ENCODE measurements around the gene NEK6. TPM values are rescaled to one million over a fixed set of nuclear protein-coding genes. Genes with fewer than 3 reads are reported as not detected.

NEK6 gene
- total and polyA plus RNA-seq, 2 experiments from 2014 or later, result 14.3 to 27.0 TPM

DNA sequence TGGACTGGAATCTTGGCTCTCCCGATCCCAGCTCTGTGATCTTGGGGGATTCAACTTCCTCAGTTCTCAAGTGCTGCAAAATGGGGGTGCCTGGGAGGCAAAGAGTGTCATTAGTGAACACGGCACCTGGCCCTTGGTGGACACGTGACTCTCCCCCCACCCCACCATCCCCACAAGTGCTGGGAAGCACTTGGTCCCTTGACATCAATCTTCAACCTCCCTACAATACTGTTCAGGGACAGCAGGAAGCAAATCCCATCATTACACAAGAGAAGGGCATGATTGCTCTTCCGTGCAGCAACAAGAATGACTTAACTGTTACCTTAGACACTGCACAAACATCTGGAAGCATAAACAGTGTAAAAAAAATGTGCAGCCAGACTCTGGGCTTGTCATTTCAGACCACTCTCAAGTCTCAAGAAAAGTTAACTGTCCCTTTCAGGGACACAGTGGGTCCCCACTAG lies 96.1 kb downstream of the NEK6 start:
- Histone ChIP-seq H3K36me3 (peaks cover 24% of the 10 kb centered on the region), H3K27me3 (no peaks in the 10 kb centered on the region), H3K4me3 (no peak overlapping the region), H3K27ac (no peak overlapping the region), H3K4me1 (ENCODE audit: low read depth) (no peaks in the 10 kb centered on the region), H3K9me3 (ENCODE audit: low read depth) (no peaks in the 10 kb centered on the region)
- DNase-seq (ENCODE audit: low read depth in 1 of 2, low spot score in 1 of 2), result peak in 1 of 2 donors; percentile 30
- no peak for TF ChIP-seq CTCF (IDR thresholded peaks at IDR 0.05; ENCODE audit: low read depth, low read length)

- H3K27ac ChIP-seq, result no peak overlapping the region
- H3K4me3 ChIP-seq, result no peak overlapping the region
- no peak for TF ChIP-seq CTCF (IDR thresholded peaks at IDR 0.05; ENCODE audit: low read depth, low read length)
- H3K9me3 ChIP-seq (ENCODE audit: low read depth), result no peaks in the 10 kb centered on the region
- no peak for DNase-seq (ENCODE audit: low read depth in 1 of 2, low spot score in 1 of 2)
- H3K4me1 ChIP-seq (ENCODE audit: low read depth), result no peaks in the 10 kb centered on the region
- peaks cover 24% of the 10 kb centered on the region for H3K36me3 ChIP-seq
- H3K27me3 ChIP-seq, result no peaks in the 10 kb centered on the region
Observed at GRCh38 chr9:124354346-124355038, 96.7 kb downstream of the NEK6 start.

GRCh38 chr9:124355039-124355940 lies 97.5 kb downstream of the NEK6 start:
- Histone ChIP-seq H3K4me1 (ENCODE audit: low read depth) (no peaks in the 10 kb centered on the region), H3K27ac (no peak overlapping the region), H3K4me3 (no peak overlapping the region), H3K27me3 (no peaks in the 10 kb centered on the region), H3K36me3 (peaks cover 24% of the 10 kb centered on the region), H3K9me3 (ENCODE audit: low read depth) (no peaks in the 10 kb centered on the region)
- no peak for DNase-seq (ENCODE audit: low read depth in 1 of 2, low spot score in 1 of 2)
- no peak for TF ChIP-seq CTCF (IDR thresholded peaks at IDR 0.05; ENCODE audit: low read depth, low read length)

GRCh38 chr9:124355941-124356744 lies 98.4 kb downstream of the NEK6 start:
- no peak overlapping the region for H3K4me3 ChIP-seq
- H3K36me3 ChIP-seq, result peaks cover 19% of the 10 kb centered on the region
- no peaks in the 10 kb centered on the region for H3K27me3 ChIP-seq
- no peak for TF ChIP-seq CTCF (IDR thresholded peaks at IDR 0.05; ENCODE audit: low read depth, low read length)
- H3K9me3 ChIP-seq (ENCODE audit: low read depth), result no peaks in the 10 kb centered on the region
- DNase-seq (ENCODE audit: low read depth in 1 of 2, low spot score in 1 of 2), result no peak
- no peaks in the 10 kb centered on the region for H3K4me1 ChIP-seq (ENCODE audit: low read depth)
- H3K27ac ChIP-seq, result no peak overlapping the region

DNA sequence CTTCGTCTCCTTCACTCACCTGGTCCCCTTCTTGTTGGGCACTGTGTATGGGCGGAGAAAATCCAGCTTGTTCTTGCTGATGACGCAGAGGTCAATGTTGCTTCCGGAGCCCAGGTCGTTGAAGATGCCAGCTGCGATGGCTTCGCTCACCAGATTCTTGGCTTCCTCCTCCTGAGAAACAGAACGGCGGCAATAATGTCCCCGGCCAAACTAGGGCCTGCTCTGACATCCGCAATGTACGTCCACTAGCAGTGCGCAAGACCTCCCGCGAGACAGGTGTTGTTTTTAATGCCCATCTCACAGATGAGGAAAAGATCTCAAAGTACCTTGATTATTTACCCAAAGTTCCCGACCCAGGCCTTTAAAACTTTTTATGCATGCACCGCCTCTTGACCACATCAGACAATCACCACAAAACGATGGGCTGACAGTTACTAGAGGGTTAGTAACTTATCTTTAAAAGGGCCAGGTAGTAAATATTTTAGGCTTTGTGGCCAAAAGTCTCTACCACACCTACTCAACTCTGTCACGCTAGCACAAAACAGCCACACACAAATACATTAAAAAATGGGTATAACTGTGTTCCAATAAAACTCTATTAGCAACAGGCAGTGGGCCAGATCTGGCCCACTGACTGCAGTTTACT lies 99.1 kb downstream of the NEK6 start:
- no peaks in the 10 kb centered on the region for H3K27me3 ChIP-seq
- no peak overlapping the region for H3K4me3 ChIP-seq
- H3K27ac ChIP-seq, result no peak overlapping the region
- DNase-seq (ENCODE audit: low read depth in 1 of 2, low spot score in 1 of 2), result no peak
- H3K9me3 ChIP-seq (ENCODE audit: low read depth), result no peaks in the 10 kb centered on the region
- no peak for TF ChIP-seq CTCF (IDR thresholded peaks at IDR 0.05; ENCODE audit: low read depth, low read length)
- H3K4me1 ChIP-seq (ENCODE audit: low read depth), result peaks cover 3% of the 10 kb centered on the region
- H3K36me3 ChIP-seq, result peaks cover 13% of the 10 kb centered on the region
